ACC112 (cell line): ENCODE measurements around the gene MORC3.
A peak's percentile ranks its signal among the peaks of the same experiment; 100 is the strongest.
"Not testable (repeated sequence)": the region's sequence is repeated elsewhere in the genome, so short reads cannot be mapped to it uniquely, and the experiment has no call there.

ENCODE experiments used
- H2AFZ ChIP-seq: fragments of 200-600 bp; sonication (generic); one replicate; pipeline ENCODE4 v1.6.0; 2017; ENCODE audit warnings: antibody characterized with exemption, low read length; ENCODE audit not compliant: unreplicated experiment
- H3K27ac ChIP-seq: fragments of 200-600 bp; sonication (generic); 2 replicates; pipeline ENCODE4 v1.5.1; 2014; ENCODE audit warnings: low read depth, mild to moderate bottlenecking, antibody characterized with exemption, low read length, moderate library complexity
- H3K27me3 ChIP-seq: fragments of 200-600 bp; sonication (generic); 2 replicates; pipeline ENCODE4 v1.6.1; 2014; ENCODE audit warnings: mild to moderate bottlenecking, antibody characterized with exemption, low read length, moderate library complexity, mixed read lengths; ENCODE audit not compliant: insufficient read depth
- H3K36me3 ChIP-seq: fragments of 200-600 bp; sonication (generic); 2 replicates; pipeline ENCODE4 v1.6.1; 2016; ENCODE audit warnings: mild to moderate bottlenecking, antibody characterized with exemption, low read length, moderate library complexity, mixed read lengths; ENCODE audit not compliant: insufficient read depth
- H3K4me1 ChIP-seq: fragments of 200-600 bp; sonication (generic); one replicate; pipeline ENCODE4 v1.6.1; 2016; ENCODE audit warnings: low read length, mixed read lengths; ENCODE audit not compliant: insufficient read depth, unreplicated experiment, control insufficient read depth
- H3K4me3 ChIP-seq: fragments of 200-600 bp; sonication (generic); 2 replicates; pipeline ENCODE4 v1.5.1; 2014; ENCODE audit warnings: mild to moderate bottlenecking, low read depth, low read length
- H3K79me2 ChIP-seq: fragments of 200-600 bp; sonication (generic); one replicate; pipeline ENCODE4 v1.6.0; 2016; ENCODE audit warnings: low read length; ENCODE audit not compliant: control insufficient read depth, unreplicated experiment, insufficient read depth

Gene MORC3

GRCh38 chr21:36306872-36307534, 13.0 kb upstream of the MORC3 start:
- H2AFZ ChIP-seq: no peak overlapping the region

GRCh38 chr21:36310016-36310415, 10.0 kb upstream of the MORC3 start:
- Histone ChIP-seq H3K4me3 (no peak overlapping the region), H2AFZ (no peak overlapping the region), H3K79me2 (no peaks in the 10 kb centered on the region), H3K36me3 (no peaks in the 10 kb centered on the region), H3K27me3 (no peaks in the 10 kb centered on the region), H3K27ac (no peak overlapping the region), H3K4me1 (no peaks in the 10 kb centered on the region)

More at GRCh38 chr21:36306872-36307534, 13.0 kb upstream of the MORC3 start:
- Histone ChIP-seq H3K79me2 (no peaks in the 10 kb centered on the region), H3K4me1 (no peaks in the 10 kb centered on the region), H3K4me3 (no peak overlapping the region), H3K27ac (no peak overlapping the region), H3K36me3 (no peaks in the 10 kb centered on the region), H3K27me3 (no peaks in the 10 kb centered on the region)

- not testable (repeated sequence) for H3K79me2 ChIP-seq, H3K4me3 ChIP-seq, H3K4me1 ChIP-seq, H3K27ac ChIP-seq, H2AFZ ChIP-seq, H3K27me3 ChIP-seq, H3K36me3 ChIP-seq
Observed at GRCh38 chr21:36313446-36313845, 6.6 kb upstream of the MORC3 start.

GRCh38 chr21:36316045-36316444, 4.0 kb upstream of the MORC3 start:
- not testable (repeated sequence) for H3K4me3 ChIP-seq, H2AFZ ChIP-seq, H3K36me3 ChIP-seq, H3K79me2 ChIP-seq, H3K27ac ChIP-seq, H3K27me3 ChIP-seq, H3K4me1 ChIP-seq

- no peak overlapping the region for H2AFZ ChIP-seq
- H3K36me3 ChIP-seq: no peaks in the 10 kb centered on the region
- H3K27ac ChIP-seq: no peak overlapping the region
Observed at GRCh38 chr21:36316872-36317484, 3.0 kb upstream of the MORC3 start.

GRCh38 chr21:36319406-36319766, 611 bp upstream of the MORC3 start:
- not testable (repeated sequence) for H3K27me3 ChIP-seq, H3K36me3 ChIP-seq
- Histone ChIP-seq H2AFZ (peak overlapping the region; percentile 92), H3K4me3 (peak overlapping the region; percentile 88), H3K4me1 (peaks cover 21% of the 10 kb centered on the region), H3K79me2 (peaks cover 38% of the 10 kb centered on the region), H3K27ac (peak overlapping the region; percentile 82)

More at GRCh38 chr21:36316872-36317484, 3.0 kb upstream of the MORC3 start:
- H3K27me3 ChIP-seq: no peaks in the 10 kb centered on the region
- no peak overlapping the region for H3K4me3 ChIP-seq
- H3K79me2 ChIP-seq: peaks cover 13% of the 10 kb centered on the region
- H3K4me1 ChIP-seq: peaks cover 4% of the 10 kb centered on the region

GRCh38 chr21:36320421-36321324, 676 bp downstream of the MORC3 start:
- Histone ChIP-seq H3K27me3 (no peaks in the 10 kb centered on the region), H3K79me2 (peaks cover 49% of the 10 kb centered on the region), H2AFZ (no peak overlapping the region), H3K27ac (peak overlapping the region; percentile 82), H3K4me3 (peak overlapping the region; percentile 88), H3K4me1 (peaks cover 21% of the 10 kb centered on the region), H3K36me3 (no peaks in the 10 kb centered on the region)

- Histone ChIP-seq H3K27me3 (no peaks in the 10 kb centered on the region), H3K36me3 (no peaks in the 10 kb centered on the region), H3K27ac (peak overlapping the region; percentile 82), H3K4me1 (peaks cover 21% of the 10 kb centered on the region), H3K79me2 (peaks cover 53% of the 10 kb centered on the region), H2AFZ (no peak overlapping the region), H3K4me3 (peak overlapping the region; percentile 88)
Observed at GRCh38 chr21:36321325-36322082, 1.5 kb downstream of the MORC3 start.

GRCh38 chr21:36322083-36322424, 2.1 kb downstream of the MORC3 start:
- no peaks in the 10 kb centered on the region for H3K36me3 ChIP-seq
- H3K79me2 ChIP-seq: peaks cover 57% of the 10 kb centered on the region
- no peak overlapping the region for H2AFZ ChIP-seq
- peaks cover 21% of the 10 kb centered on the region for H3K4me1 ChIP-seq
- H3K27ac ChIP-seq: peak overlapping the region; percentile 82
- no peaks in the 10 kb centered on the region for H3K27me3 ChIP-seq
- H3K4me3 ChIP-seq: peak overlapping the region; percentile 88

- H2AFZ ChIP-seq: no peak overlapping the region
- H3K27ac ChIP-seq: peak overlapping the region; percentile 26; the same call in 1 of the 2 replicates
Observed at GRCh38 chr21:36323032-36323431, 3.0 kb downstream of the MORC3 start.

More at GRCh38 chr21:36323032-36323431, 3.0 kb downstream of the MORC3 start:
- Histone ChIP-seq H3K4me1 (peaks cover 21% of the 10 kb centered on the region), H3K79me2 (peaks cover 67% of the 10 kb centered on the region), H3K36me3 (no peaks in the 10 kb centered on the region), H3K27me3 (no peaks in the 10 kb centered on the region), H3K4me3 (0 out of 2 replicates have a peak overlapping the region, but pooled peaks have one; percentile 41)
